HG03575 (cell line): ENCODE results near the gene SPPL3.
"Not testable (repeated sequence)": the region's sequence is repeated elsewhere in the genome, so short reads cannot be mapped to it uniquely, and the experiment has no call there.

ENCODE experiments used
- ATAC-seq: cut with Tn5 transposase; IDR thresholded peaks from one replicate; pipeline ENCODE4 v1.9.1; 2021; ENCODE audit not compliant: unreplicated experiment, insufficient number of reproducible peaks, low FRiP score; ENCODE audit errors: extremely low read depth

The SPPL3 gene

DNA sequence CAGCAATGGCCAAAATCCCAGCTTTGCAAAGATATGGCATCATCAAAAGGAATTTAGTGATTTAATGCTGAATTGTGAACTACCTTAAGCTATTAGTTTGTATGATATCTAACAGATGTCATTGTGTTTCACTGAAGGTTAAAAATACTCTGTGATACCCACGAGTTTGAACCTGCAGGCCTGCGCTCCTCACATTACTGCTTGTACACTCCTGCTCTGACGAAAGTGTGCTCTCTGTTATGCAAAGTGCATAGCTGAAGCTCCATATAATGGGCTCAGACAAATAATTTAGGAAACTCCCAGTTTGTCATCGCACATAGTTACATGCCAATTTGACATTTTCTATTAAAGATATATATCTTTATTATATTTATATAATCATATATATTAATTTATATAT is 52.2 kb downstream of the SPPL3 start:
- ATAC-seq: no peak

DNA sequence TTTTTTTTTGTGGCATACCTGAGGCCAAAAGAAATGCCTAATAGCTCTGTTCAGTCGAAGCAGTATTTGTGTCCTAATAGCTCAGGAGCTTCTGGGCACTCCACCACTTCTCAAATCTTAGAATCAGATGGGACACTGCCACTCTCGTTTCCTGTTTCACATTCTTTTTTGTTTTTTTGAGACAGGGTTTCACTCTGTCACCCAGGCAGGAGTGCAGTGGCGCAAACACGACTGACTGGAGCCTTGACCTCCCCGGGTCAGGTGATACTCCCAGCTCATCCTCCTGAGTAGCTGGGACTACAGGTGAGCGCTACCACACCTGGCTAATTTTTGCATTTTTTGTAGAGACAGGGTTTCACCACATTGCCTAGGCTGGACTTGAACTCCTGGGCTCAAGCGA is 52.7 kb downstream of the SPPL3 start:
- no peak for ATAC-seq

DNA sequence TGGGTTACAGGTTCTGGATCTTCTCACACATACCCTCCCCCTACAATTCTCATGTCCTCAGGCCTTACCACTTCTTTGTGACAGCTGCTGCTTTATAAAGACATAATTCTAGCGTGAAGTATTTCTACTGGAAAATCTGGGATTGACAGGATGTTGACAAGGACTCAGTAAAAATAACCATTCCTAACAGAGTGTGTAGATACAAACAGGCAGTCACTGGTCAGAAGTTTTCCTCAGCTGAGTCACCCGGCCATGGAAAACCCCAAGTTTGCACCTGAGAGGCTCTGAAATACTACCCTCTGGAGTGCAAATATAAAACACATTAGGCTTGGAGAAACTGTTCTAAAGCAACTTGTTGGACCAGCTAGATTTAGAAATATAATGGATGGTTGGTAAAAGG is 54.4 kb downstream of the SPPL3 start:
- ATAC-seq: no peak

DNA sequence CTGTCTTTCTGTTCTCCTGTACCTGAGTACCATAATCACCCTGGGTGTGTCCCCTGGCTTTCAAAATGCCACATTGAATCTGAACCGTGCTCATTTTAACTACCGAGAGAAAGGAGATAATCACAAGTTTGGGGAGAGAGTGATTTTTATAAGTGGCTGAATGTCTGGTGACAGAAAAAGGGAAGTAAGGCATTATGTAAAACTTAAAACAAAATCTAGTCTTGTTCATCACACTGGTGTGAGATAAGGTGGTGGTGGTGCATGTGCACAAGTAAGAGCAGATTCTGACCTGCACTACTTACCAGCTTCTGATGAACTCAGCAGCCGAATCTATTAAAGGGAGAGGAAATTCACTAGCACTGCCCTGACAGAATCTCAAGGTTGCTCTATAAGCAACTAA is 56.3 kb downstream of the SPPL3 start:
- no peak for ATAC-seq

DNA sequence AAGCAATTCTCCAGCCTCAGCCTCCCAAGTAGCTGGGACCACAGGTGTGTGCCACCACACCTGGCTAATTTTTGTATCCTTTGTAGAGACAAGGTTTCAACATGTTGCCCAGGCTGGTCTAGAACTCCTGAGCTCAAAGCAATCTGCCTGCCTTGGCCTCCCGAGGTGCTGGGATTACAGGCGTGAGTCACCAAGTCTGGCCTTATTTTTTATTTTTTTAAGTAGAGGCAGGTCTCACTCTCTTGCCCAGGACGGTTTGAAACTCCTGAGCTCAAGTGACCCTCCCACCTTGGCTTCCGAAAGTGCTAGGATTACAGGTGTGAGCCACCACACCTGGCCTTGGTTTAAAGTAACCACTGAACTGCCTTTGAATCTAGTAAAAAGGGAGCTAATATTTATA is 56.8 kb downstream of the SPPL3 start:
- ATAC-seq: no peak

DNA sequence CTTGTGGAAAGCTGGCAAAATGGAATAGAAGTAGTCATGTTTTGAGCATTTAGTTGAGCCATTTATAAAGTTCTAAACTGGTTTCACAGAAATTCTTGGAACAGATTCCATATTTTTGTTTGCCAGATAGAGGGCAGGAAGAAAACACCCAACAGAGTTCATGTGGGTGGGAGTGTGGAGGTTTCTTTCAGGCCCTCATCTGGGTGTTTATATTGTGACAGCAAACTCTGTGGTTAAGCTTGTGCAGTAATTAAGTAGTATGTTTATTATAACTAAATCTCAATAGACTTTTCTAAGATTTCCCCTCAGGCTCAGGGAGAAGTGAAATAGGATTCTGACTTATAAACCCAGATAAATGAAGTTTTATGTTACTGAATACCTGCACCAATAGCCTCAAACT is 57.4 kb downstream of the SPPL3 start:
- ATAC-seq: no peak

DNA sequence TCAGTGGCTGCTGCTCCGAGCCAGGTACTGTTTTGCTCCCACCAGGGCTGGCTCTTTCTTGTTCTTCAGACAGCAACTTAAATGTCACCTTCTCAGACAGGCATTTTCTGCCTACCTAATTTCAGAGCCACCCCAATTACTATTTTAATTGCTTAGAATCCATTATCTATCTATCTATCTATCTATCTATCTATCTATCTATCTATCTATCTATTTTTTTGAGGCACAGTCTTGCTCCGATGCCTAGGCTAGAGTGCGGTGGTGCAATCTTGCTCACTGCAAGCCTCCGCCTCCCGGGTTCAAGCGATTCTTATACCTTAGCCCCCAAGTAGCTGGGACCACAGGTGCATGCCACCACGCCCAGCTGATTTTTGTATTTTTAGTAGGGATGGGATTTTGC is 58.5 kb downstream of the SPPL3 start:
- ATAC-seq: no peak

DNA sequence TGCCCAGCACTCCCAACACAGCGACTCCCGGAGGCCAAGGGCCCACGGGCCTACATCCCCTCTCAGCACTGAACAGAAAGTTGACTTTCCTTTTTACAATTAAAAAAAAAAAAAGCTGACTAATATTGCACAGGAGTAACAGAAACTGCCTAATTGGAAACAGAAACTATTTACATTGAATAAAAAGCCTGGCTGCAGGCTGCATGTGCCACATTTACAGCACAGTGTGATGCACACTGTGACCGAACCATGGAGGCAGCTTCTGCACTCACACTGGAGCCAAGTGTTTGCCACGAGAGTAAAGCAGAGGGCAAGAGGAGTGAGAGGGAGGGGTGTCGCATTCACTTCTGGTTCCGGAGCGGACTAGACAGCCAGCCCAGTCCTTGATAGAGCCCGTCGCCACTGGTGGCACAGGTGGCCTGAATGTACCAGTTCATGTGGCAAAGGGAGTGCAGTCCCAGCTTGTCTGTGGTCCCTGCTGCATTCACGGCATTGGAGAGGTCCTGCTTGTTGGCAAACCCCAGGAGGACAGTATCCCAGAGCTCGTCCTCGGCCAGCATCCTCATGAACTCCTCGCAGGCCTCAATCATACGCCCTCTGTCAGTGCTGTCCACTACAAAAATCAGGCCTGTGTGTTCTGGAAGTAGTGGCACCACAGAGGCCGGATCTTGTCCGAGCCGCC is 59.2 kb downstream of the SPPL3 start:
- no peak for ATAC-seq

DNA sequence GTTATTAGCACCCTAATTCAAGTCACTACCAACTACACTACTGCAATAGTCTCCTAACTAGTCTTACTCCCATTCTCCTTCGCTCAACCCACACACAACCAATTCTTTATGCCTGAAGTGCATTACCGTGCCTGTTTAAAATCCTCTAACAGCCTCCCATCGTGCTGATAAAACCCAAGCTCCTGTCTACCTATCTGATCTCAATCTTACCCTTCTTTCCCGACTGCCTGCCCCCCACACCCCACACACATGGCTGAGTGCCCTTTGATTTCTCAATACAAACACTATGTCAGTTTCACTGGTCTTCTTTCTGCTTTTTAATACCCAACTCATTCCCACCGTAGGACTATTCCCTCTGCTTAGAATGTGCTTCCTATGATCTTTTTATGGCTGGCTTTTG is 59.9 kb downstream of the SPPL3 start:
- ATAC-seq: no peak

DNA sequence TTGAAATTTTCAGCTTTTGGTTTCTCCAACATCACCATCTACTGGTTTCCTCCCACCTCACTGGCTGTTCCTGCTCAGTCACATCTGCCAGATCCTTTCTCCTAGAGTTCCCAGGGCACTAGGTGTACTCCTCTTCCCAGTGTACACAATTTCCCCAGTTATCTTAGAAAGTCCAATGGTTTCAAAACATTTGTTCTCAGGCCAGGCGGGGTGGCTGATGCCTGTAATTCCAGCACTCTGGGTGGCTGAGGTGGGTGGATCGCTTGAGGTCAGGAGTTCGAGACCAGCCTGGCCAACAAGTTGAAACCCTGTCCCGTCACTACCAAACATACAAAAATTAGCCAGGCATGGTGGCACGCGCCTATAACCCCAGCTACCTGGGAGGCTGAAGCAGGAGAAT is 60.7 kb downstream of the SPPL3 start:
- no peak for ATAC-seq

DNA sequence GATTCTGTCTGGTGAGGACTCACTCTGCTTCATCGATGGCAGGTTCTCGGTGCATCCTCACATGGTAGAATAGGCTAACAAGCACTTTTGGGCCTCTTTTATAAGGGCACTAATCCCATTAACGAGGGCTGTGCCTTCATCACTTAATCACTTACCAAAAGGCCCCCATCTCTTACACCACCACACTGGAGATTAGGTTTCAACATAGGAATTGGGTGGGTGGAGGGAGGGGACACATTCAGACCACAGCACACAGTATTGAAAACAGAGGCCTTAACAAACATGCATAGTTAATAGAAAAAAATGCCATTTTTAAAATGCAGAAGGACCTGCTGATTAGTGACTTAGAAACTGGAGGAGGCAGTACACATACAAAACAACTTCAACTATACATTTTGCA is 61.6 kb downstream of the SPPL3 start:
- ATAC-seq: no peak

DNA sequence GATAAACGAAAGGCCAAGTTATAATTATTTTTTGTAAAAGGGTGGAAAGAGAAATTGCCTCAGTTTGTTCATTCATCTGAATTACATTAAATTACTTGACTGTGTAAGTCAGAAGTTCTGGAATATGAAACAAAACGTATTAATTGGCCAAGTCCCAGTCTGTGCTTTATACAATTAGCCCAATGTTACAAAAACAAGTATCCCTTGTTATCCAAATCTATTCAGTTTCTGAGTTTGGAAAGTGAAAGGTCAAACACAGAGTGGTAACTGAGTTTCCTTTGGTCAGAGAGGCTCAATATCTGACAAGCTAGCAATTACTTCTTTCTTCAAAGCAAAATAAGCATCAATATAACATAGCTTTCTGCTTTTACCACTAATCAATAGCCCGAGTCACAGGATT is 62.6 kb downstream of the SPPL3 start:
- ATAC-seq: no peak

DNA sequence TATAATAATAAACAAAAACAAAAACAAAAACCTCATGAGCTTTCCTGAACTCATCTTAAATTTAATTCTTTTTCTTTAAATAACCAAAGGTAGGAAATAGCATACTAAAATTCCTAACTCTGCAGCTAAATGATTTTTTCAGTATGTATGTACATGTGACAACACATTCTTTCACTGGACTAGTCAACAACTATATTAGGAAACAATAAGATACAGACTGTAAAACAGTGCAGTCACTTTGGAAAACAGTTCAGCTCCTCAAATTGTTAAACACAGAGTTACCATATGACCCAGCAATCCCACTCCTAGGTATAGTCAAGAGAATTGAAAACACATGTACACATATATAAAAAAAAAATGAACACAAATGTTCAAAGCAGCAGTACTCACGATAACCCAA is 64.7 kb downstream of the SPPL3 start:
- no peak for ATAC-seq

DNA sequence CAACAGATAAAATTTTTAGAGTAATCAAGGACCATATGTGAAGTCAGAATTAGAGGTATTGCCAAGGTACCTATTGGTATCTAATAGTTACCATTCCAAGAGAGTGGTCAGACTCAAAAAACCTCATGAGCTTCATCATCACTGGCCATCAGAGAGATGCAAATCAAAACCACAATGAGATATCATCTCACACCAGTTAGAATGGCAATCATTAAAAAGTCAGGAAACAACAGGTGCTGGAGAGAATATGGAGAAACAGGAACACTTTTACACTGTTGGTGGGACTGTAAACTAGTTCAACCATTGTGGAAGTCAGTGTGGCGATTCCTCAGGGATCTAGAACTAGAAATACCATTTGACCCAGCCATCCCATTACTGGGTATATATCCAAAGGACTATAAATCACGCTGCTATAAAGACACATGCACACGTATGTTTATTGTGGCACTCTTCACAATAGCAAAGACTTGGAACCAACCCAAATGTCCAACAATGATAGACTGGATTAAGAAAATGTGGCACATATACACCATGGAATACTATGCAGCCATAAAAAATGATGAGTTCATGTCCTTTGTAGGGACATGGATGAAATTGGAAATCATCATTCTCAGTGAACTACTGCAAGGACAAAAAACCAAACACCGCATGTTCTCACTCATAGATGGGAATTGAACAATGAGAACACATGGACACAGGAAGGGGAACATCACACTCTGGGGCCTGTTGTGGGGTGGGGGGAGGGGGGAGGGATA is 65.4 kb downstream of the SPPL3 start:
- ATAC-seq: not testable (repeated sequence)

DNA sequence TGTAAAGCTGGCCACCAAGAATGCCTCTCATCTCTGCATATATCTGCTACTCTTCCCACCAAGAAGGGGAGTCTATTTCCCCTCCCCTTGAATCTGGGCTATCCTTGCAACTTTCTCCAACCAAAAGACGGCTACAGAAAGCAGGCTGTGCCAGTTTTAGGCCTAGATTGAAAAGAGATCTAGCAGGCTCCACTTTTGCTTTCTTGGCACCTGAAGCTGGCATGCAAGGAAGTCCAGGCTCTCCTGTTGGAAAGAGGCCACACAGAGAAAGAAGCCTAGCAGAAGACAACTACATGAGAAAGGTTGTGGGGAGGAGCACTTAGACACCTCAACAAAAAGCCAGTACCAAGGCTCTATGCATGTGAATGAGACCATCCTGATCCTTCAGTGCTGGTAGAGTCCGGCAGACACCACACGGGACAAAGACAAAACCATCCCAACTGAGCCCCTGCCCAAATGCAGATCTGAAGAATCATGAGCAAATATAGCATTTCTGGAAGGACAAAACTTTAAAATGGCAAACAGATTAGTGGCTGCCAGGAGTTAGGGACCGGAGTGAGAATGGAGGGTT is 68.0 kb downstream of the SPPL3 start:
- no peak for ATAC-seq

DNA sequence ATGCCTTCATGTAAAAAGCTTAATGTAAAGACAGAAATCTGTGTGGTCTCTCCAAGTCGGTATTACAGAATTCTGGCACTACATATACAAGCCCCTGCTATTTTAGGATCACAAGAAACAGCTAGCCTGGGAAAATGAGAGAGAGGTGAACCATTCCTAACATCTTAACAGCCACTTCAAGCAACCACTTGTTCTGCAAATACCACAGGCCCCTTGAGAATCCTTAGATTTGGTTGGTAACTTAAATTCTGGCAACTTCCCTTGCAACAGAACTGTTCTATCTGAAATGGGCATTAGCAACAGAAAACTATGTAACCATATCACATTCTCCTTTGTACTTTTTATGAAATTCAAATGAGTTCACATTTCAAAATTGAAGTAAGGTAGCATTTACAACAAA is 68.5 kb downstream of the SPPL3 start:
- ATAC-seq: no peak

DNA sequence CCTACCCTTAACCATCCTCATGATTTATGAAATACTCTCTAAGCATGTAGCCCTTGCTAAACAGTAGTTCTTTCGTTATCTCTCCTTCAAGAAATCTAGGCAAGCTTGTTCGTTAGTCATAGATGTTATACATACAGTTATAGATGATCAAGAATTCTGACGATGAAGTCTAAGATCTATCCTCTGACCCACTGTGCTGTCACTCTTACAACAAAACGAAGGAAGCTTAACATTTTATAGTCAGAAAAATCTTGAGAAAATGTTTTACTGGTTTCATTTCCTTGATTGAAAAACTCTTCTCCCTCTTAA is 68.9 kb downstream of the SPPL3 start:
- ATAC-seq: no peak

DNA sequence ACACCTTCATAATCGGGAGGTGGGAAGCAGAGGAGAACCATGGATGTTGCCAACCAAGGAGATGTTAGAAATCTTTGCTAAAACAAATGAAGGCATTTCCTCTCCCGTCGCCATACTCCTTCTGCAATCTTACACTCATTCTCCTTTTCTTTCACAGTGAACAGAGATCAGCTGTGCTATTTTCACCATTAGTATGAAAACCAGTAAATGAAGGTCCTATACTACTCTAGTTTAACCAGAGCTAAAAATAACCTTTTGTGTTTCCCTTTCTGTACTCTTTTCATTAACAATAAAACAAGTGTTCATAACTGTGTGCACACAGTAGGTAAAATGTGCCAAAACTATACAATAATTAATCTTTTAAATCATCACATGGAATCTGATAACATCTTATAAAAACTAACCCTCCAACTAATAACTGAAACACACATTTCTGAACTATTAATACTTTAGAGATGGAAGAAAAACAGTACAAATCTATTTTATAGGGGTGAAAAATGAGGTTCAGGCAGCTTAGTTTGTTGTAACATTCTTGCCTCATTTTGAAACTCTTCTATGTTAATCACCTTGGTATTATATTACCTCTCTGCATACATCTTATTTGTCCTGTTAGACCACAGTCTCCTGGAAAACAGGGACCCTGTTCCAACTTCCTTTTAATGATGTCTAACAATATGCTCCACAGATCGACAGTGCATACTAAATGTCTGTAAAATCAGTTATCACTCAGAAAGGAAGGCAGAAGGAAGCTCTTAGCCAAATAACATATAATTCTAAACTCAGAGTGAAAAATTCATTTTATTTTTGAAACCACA is 69.5 kb downstream of the SPPL3 start:
- ATAC-seq: no peak

DNA sequence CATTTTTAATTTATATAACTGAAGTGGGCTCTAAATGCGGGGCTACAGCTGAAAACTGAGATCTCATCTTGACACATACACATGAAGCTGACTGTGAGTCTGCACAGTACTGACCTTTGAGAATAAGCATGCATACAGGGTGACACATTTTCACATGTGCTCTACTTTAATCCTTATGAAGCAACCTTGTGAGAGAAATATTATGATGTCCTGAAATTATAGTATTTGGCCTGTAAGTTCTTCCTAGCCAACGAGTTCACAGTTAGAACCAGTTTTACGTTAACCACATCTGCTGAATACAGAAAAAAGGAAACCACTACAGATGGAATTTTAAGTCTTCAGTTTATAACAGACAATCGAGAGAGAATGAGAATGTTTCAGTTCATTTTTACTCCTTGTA is 70.3 kb downstream of the SPPL3 start:
- no peak for ATAC-seq

DNA sequence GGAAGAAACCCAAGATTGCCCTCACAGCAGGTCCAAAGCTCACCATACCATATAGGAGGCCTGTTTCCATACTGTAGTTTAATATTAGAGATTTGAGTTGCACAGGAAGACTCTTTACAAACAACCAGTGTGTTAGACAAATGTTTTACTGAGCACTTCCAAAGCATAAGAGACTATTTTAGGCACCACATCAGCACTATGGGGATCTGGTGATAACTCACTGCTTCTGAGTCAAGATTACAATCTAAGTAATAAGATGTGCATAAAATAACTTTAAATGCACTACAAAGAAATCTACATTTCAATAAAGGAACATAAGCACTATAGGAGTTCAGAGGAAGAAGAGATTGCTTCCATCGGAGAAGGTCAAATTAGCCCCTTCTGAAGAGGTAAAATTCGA is 71.4 kb downstream of the SPPL3 start:
- no peak for ATAC-seq
